ENCODE measurements around the gene PRAME.

- no peak for TF ChIP-seq ZSCAN29 (IDR thresholded peaks at IDR 0.05)
- no peak for TF ChIP-seq FOXK2 (IDR thresholded peaks at IDR 0.05)
- no peak for TF ChIP-seq NR2F1 (conservative IDR thresholded peaks at IDR 0.05)
- no peak for TF ChIP-seq JUND (IDR thresholded peaks at IDR 0.05; ENCODE audit: low read depth, low read length)
- no peak for TF ChIP-seq EGR1 (IDR thresholded peaks at IDR 0.05; ENCODE audit: borderline replicate concordance in 1 of 2, low read depth in 2 of 2, low read length in 2 of 2)
These were observed 23.4 kb downstream of the PRAME start for GRCh38 chr22:22535662-22536061.

Measured in GM12878 (cell line).